ENCODE measurements around the gene FSTL4. TPM values are rescaled to one million over a fixed set of nuclear protein-coding genes. Genes with fewer than 3 reads are reported as not detected.

FSTL4 gene
- polyA plus RNA-seq, 3 donors from 2014 or later: not detected

- no peak overlapping the region for H3K27ac Mint-ChIP-seq
- H3K9me3 Mint-ChIP-seq: peaks cover 0 to 2% (median 0%) of the 10 kb centered on the region in 6 donors
- no peak overlapping the region for H3K4me3 Mint-ChIP-seq
- H3K36me3 Mint-ChIP-seq: no peaks in the 10 kb centered on the region
- DNase-seq: no peak
- peaks cover 2 to 9% (median 3%) of the 10 kb centered on the region in 3 donors for H3K27me3 Mint-ChIP-seq (ENCODE audit: low read depth in 3 of 3)
- no peaks in the 10 kb centered on the region for H3K4me1 Mint-ChIP-seq
Measured at GRCh38 chr5:133405275-133406034, 206.9 kb downstream of the FSTL4 start.

- H3K27ac Mint-ChIP-seq: no peak overlapping the region
- peaks cover 0 to 2% (median 0%) of the 10 kb centered on the region in 6 donors for H3K9me3 Mint-ChIP-seq
- peaks cover under 1 to 4% of the 10 kb centered on the region in 2 donors for H3K4me1 Mint-ChIP-seq
- no peaks in the 10 kb centered on the region for H3K36me3 Mint-ChIP-seq
- no peak overlapping the region for H3K4me3 Mint-ChIP-seq
- H3K27me3 Mint-ChIP-seq (ENCODE audit: low read depth in 3 of 3): peaks cover 2 to 8% (median 2%) of the 10 kb centered on the region in 3 donors
- no peak for DNase-seq
Measured at GRCh38 chr5:133404724-133405123, 207.6 kb downstream of the FSTL4 start.

- no peaks in the 10 kb centered on the region for H3K36me3 Mint-ChIP-seq
- peaks cover 10 to 12% of the 10 kb centered on the region in 2 donors for H3K4me1 Mint-ChIP-seq
- H3K4me3 Mint-ChIP-seq: no peak overlapping the region
- peaks cover 0 to 2% (median 0%) of the 10 kb centered on the region in 6 donors for H3K9me3 Mint-ChIP-seq
- peaks cover 2 to 6% (median 2%) of the 10 kb centered on the region in 3 donors for H3K27me3 Mint-ChIP-seq (ENCODE audit: low read depth in 3 of 3)
- no peak overlapping the region for H3K27ac Mint-ChIP-seq
- no peak for DNase-seq
Measured at GRCh38 chr5:133403741-133404364, 208.5 kb downstream of the FSTL4 start.

GRCh38 chr5:133402775-133403174 lies 209.6 kb downstream of the FSTL4 start:
- H3K9me3 Mint-ChIP-seq: peaks cover 0 to 2% (median 0%) of the 10 kb centered on the region in 6 donors
- no peak overlapping the region for H3K4me3 Mint-ChIP-seq
- peaks cover 2 to 6% (median 4%) of the 10 kb centered on the region in 3 donors for H3K27me3 Mint-ChIP-seq (ENCODE audit: low read depth in 3 of 3)
- H3K27ac Mint-ChIP-seq: no peak overlapping the region
- no peak for DNase-seq
- H3K36me3 Mint-ChIP-seq: no peaks in the 10 kb centered on the region
- peaks cover 17 to 23% of the 10 kb centered on the region in 2 donors for H3K4me1 Mint-ChIP-seq

- H3K36me3 Mint-ChIP-seq: no peaks in the 10 kb centered on the region
- H3K4me3 Mint-ChIP-seq: no peak overlapping the region
- DNase-seq: no peak
- peaks cover 20 to 27% of the 10 kb centered on the region in 2 donors for H3K4me1 Mint-ChIP-seq
- H3K27ac Mint-ChIP-seq: no peak overlapping the region
- peaks cover 0 to 2% (median 0%) of the 10 kb centered on the region in 6 donors for H3K9me3 Mint-ChIP-seq
- peaks cover 2 to 5% (median 4%) of the 10 kb centered on the region in 3 donors for H3K27me3 Mint-ChIP-seq (ENCODE audit: low read depth in 3 of 3)
Measured at GRCh38 chr5:133401731-133402347, 210.5 kb downstream of the FSTL4 start.

- H3K27me3 Mint-ChIP-seq (ENCODE audit: low read depth in 3 of 3): peaks cover 2 to 5% (median 4%) of the 10 kb centered on the region in 3 donors
Measured at GRCh38 chr5:133400831-133401351, 211.4 kb downstream of the FSTL4 start.

GRCh38 chr5:133400120-133400519 lies 212.2 kb downstream of the FSTL4 start:
- Mint-ChIP-seq H3K4me1 (peaks cover 20 to 34% of the 10 kb centered on the region in 2 donors), H3K27ac (no peak overlapping the region), H3K27me3 (ENCODE audit: low read depth in 3 of 3) (peaks cover 2 to 5% (median 5%) of the 10 kb centered on the region in 3 donors), H3K36me3 (no peaks in the 10 kb centered on the region), H3K9me3 (peaks cover 0 to 2% (median 0%) of the 10 kb centered on the region in 6 donors), H3K4me3 (no peak overlapping the region)
- DNase-seq: no peak

More at GRCh38 chr5:133400831-133401351, 211.4 kb downstream of the FSTL4 start:
- H3K9me3 Mint-ChIP-seq: peaks cover 0 to 2% (median 0%) of the 10 kb centered on the region in 6 donors
- no peaks in the 10 kb centered on the region for H3K36me3 Mint-ChIP-seq
- H3K27ac Mint-ChIP-seq: no peak overlapping the region
- H3K4me1 Mint-ChIP-seq: peaks cover 20 to 34% of the 10 kb centered on the region in 2 donors
- DNase-seq: no peak
- H3K4me3 Mint-ChIP-seq: no peak overlapping the region

GRCh38 chr5:133399247-133399891 lies 213.0 kb downstream of the FSTL4 start:
- Mint-ChIP-seq H3K27ac (no peak overlapping the region), H3K36me3 (no peaks in the 10 kb centered on the region), H3K9me3 (peaks cover 0 to 2% (median 0%) of the 10 kb centered on the region in 6 donors), H3K4me1 (peaks cover 20 to 34% of the 10 kb centered on the region in 2 donors), H3K4me3 (peak overlapping the region in 1 of 5 donors; percentile 10), H3K27me3 (ENCODE audit: low read depth in 3 of 3) (peaks cover 2 to 5% (median 3%) of the 10 kb centered on the region in 3 donors)
- no peak for DNase-seq

- no peak for DNase-seq
- Mint-ChIP-seq H3K27ac (peak overlapping the region in 1 of 6 donors; percentile 52), H3K36me3 (no peaks in the 10 kb centered on the region)
Measured at GRCh38 chr5:133398646-133399101, 213.7 kb downstream of the FSTL4 start.

GRCh38 chr5:133397990-133398645 lies 214.2 kb downstream of the FSTL4 start:
- peak overlapping the region in 1 of 6 donors; percentile 52 for H3K27ac Mint-ChIP-seq
- H3K4me1 Mint-ChIP-seq: peaks cover 20 to 34% of the 10 kb centered on the region in 2 donors
- H3K36me3 Mint-ChIP-seq: no peaks in the 10 kb centered on the region
- DNase-seq: no peak
- no peak overlapping the region for H3K4me3 Mint-ChIP-seq
- H3K9me3 Mint-ChIP-seq: no peaks in the 10 kb centered on the region
- peaks cover 0 to 5% (median 4%) of the 10 kb centered on the region in 3 donors for H3K27me3 Mint-ChIP-seq (ENCODE audit: low read depth in 3 of 3)

More at GRCh38 chr5:133398646-133399101, 213.7 kb downstream of the FSTL4 start:
- Mint-ChIP-seq H3K27me3 (ENCODE audit: low read depth in 3 of 3) (peaks cover 2 to 5% (median 3%) of the 10 kb centered on the region in 3 donors), H3K9me3 (peaks cover 0 to 2% (median 0%) of the 10 kb centered on the region in 6 donors), H3K4me1 (peaks cover 20 to 34% of the 10 kb centered on the region in 2 donors), H3K4me3 (peak overlapping the region in 2 of 5 donors; percentile 18)

- Mint-ChIP-seq H3K27ac (no peak overlapping the region), H3K9me3 (no peaks in the 10 kb centered on the region), H3K36me3 (no peaks in the 10 kb centered on the region), H3K4me1 (peaks cover 20 to 34% of the 10 kb centered on the region in 2 donors), H3K27me3 (ENCODE audit: low read depth in 3 of 3) (peaks cover 0 to 5% (median 4%) of the 10 kb centered on the region in 3 donors), H3K4me3 (no peak overlapping the region)
- DNase-seq: no peak
Measured at GRCh38 chr5:133397348-133397747, 215.0 kb downstream of the FSTL4 start.

- H3K27me3 Mint-ChIP-seq (ENCODE audit: low read depth in 3 of 3): peaks cover 1 to 5% (median 4%) of the 10 kb centered on the region in 3 donors
- H3K27ac Mint-ChIP-seq: no peak overlapping the region
- DNase-seq: no peak
- no peaks in the 10 kb centered on the region for H3K36me3 Mint-ChIP-seq
- no peak overlapping the region for H3K4me3 Mint-ChIP-seq
- peaks cover 20 to 34% of the 10 kb centered on the region in 2 donors for H3K4me1 Mint-ChIP-seq
- H3K9me3 Mint-ChIP-seq: no peaks in the 10 kb centered on the region
Measured at GRCh38 chr5:133396814-133397213, 215.5 kb downstream of the FSTL4 start.
